Kidney (tissue), 14 donors: ENCODE results near the gene FZD2. TPM values are rescaled to one million over a fixed set of nuclear protein-coding genes. Genes with fewer than 3 reads are reported as not detected.

Experiments used
- DNase-seq, 5 donors: peaks; one replicate each; pipeline ENCODE4 v3.0.0-alpha.2; 2013 to 2020
- FAIRE-seq: peaks from 2 replicates; lab custom pipeline; 2012; peaks lifted over from hg19 to GRCh38; lab: Jason Lieb, UNC
- H3K27ac ChIP-seq, 2 donors: one replicate each; pipeline ENCODE4 v1.7.0; 2013; ENCODE audit warnings: low read depth in 2 of 2, low read length in 2 of 2, inconsistent platforms in 1 of 2
- H3K27me3 ChIP-seq: one replicate; pipeline ENCODE4 v1.7.1; 2013; ENCODE audit warnings: low read length, inconsistent platforms; ENCODE audit not compliant: control insufficient read depth, insufficient read depth
- H3K36me3 ChIP-seq, 3 donors: one replicate each; pipeline versions ENCODE4 v1.7.0 to v1.7.1; 2013; ENCODE audit warnings: low read length in 3 of 3, control low read depth in 1 of 3, inconsistent platforms in 1 of 3; ENCODE audit not compliant: insufficient read depth in 3 of 3, control insufficient read depth in 2 of 3
- H3K4me1 ChIP-seq, 3 donors: one replicate each; pipeline versions ENCODE4 v1.7.0 to v1.7.1; 2013; ENCODE audit warnings: low read length in 3 of 3, inconsistent platforms in 1 of 3, low read depth in 1 of 3; ENCODE audit not compliant: control insufficient read depth in 2 of 3, insufficient read depth in 2 of 3
- H3K4me3 ChIP-seq, 3 donors: one replicate each; pipeline versions ENCODE4 v1.7.0 to v1.8.1; 2013; ENCODE audit warnings: low read length in 3 of 3, control low read depth in 1 of 3, inconsistent platforms in 1 of 3
- H3K9ac ChIP-seq, 3 donors: one replicate each; pipeline versions ENCODE4 v1.7.0 to v1.7.1; 2013; ENCODE audit warnings: low read length in 3 of 3, control low read depth in 1 of 3, inconsistent platforms in 1 of 3
- H3K9me3 ChIP-seq, 3 donors: one replicate each; pipeline versions ENCODE4 v1.7.0 to v1.7.1; 2013; ENCODE audit warnings: low read length in 3 of 3, control low read depth in 1 of 3, inconsistent platforms in 1 of 3; ENCODE audit not compliant: control insufficient read depth in 2 of 3, insufficient read depth in 1 of 3
- intact Hi-C: fragments of 100-400 bp; cut with DNase I; formaldehyde crosslinking; loops from one replicate; pipeline ENCODE4 v1.11.1; 2022
- polyA plus RNA-seq: library from polyadenylated mRNA; stranded (reverse); fragments of 350-450 nt; fragmentation: Illumina TruSeq; extraction: RNeasy Lipid Tissue Mini Kit (QIAGEN cat#74804); gene quantifications from one replicate; pipeline ENCODE4 v1.2.3, GENCODE V29; 2014; ENCODE audit warnings: low read depth, low replicate concordance; ENCODE audit not compliant: insufficient read depth
- total RNA-seq: library from RNA; stranded (reverse); fragmentation: NEBNext Ultra II Directional; extraction: Animal tissue kit (Norgen Biotek cat#: 25700); gene quantifications from one replicate; pipeline ENCODE4 v1.2.1, GENCODE V29; 2021
- TF ChIP-seq, protein P1 (sequence below): IDR thresholded peaks from 3 replicates; pipeline ENCODE4 v1.5.1; 2012; ENCODE audit warnings: mild to moderate bottlenecking, moderate library complexity, borderline replicate concordance; ENCODE audit not compliant: insufficient read depth; ENCODE audit errors: extremely low read depth
- donor health status: control.
- donor health status: control.
- donor health status: control.
- donor health status: control.
- donor health status: control.
- donor health status: DM: yes; HTN: yes; CAD: no.
- donor health status: Normal renal cell carcinoma (clear cell type).

FZD2 gene
- total and polyA plus RNA-seq, 2 donors from 2014 or later, result 4.7 to 5.5 TPM

DNA sequence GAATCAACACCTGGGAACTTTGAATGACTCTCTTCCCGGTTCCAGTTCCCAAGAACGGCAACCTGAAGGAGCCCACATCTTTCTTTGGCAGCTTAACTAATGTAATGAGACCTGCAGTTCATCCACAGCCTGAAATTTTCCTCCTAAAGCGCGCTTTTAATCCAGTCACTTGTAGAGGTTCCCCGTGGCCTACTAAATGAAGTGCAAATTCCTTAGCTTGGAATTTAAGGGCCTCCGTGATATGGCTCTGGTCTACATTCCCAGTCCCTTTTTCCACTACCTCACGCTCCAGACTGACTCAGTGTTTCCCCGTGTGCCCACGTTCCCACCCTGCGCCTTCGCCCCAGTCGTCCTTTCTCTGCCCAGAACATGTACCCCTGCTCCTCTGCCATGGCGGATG is 27.2 kb downstream of the FZD2 start:
- Histone ChIP-seq H3K9ac (no peak overlapping the region), H3K27me3 (no peaks in the 10 kb centered on the region), H3K36me3 (no peaks in the 10 kb centered on the region), H3K9me3 (no peaks in the 10 kb centered on the region), H3K4me1 (no peaks in the 10 kb centered on the region), H3K27ac (no peak overlapping the region), H3K4me3 (no peak overlapping the region)
- TF ChIP-seq, protein P1, sequence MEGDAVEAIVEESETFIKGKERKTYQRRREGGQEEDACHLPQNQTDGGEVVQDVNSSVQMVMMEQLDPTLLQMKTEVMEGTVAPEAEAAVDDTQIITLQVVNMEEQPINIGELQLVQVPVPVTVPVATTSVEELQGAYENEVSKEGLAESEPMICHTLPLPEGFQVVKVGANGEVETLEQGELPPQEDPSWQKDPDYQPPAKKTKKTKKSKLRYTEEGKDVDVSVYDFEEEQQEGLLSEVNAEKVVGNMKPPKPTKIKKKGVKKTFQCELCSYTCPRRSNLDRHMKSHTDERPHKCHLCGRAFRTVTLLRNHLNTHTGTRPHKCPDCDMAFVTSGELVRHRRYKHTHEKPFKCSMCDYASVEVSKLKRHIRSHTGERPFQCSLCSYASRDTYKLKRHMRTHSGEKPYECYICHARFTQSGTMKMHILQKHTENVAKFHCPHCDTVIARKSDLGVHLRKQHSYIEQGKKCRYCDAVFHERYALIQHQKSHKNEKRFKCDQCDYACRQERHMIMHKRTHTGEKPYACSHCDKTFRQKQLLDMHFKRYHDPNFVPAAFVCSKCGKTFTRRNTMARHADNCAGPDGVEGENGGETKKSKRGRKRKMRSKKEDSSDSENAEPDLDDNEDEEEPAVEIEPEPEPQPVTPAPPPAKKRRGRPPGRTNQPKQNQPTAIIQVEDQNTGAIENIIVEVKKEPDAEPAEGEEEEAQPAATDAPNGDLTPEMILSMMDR, result no peak
- peak in 1 of 5 donors; percentile 20 for DNase-seq
- no peak for FAIRE-seq
- intact Hi-C loops, result no loop called here

DNA sequence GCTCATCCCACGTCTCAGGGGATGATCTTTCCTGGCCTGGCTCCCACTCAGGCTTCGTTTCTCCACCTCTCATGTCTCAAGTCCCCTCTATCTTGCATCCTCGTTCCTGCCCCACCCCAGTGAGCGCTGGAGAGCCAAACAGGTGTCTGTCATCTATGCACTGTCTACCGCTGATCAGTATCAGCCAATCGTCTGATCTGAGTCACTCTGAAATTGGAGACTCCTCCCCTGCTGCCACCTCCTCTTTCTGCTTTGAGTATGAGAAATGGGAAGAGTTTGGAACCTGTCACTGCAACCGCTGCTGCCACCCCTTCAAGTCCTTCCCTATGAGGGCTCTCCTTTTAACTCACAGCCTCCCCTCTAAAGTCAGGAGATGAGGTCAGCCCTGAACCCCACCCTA is 28.0 kb downstream of the FZD2 start:
- Histone ChIP-seq H3K36me3 (no peaks in the 10 kb centered on the region), H3K9ac (no peak overlapping the region), H3K9me3 (peaks cover 0 to 4% (median 0%) of the 10 kb centered on the region in 3 donors), H3K4me3 (no peak overlapping the region), H3K4me1 (peaks cover 0 to 2% (median 0%) of the 10 kb centered on the region in 3 donors), H3K27me3 (no peaks in the 10 kb centered on the region), H3K27ac (no peak overlapping the region)
- intact Hi-C loops, result no loop called here
- FAIRE-seq (no peak), DNase-seq (peak in 1 of 5 donors; percentile 49)
- TF ChIP-seq, protein P1, result no peak

DNA sequence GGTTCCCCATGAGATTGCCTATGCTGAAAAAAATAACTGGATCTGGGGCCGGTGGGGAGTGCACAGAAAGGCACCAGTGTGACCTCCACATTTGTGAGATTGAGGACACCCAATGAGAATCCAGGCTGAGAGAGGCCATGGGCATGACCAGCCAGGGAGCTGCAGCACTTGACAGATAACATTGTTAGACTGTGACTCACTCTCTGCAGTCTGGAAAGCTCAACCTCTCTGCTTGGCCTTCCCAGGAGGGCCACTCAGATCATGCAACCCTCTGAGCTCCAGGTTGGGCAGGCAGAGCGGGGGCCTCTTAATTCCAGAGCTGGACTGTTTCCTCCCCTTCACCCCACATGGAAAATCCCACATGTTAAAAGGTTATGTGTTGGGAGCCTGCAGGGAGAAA is 30.1 kb downstream of the FZD2 start:
- TF ChIP-seq, protein P1, result no peak
- FAIRE-seq (no peak), DNase-seq (peak in 3 of 5 donors; percentile 26 to 73 (median 42))
- no peak overlapping the region for H3K4me3 ChIP-seq
- no peak overlapping the region for H3K9ac ChIP-seq
- peaks cover 0 to 2% (median 0%) of the 10 kb centered on the region in 3 donors for H3K4me1 ChIP-seq
- peaks cover 0 to 5% (median 0%) of the 10 kb centered on the region in 3 donors for H3K9me3 ChIP-seq
- no peaks in the 10 kb centered on the region for H3K36me3 ChIP-seq
- H3K27me3 ChIP-seq, result no peaks in the 10 kb centered on the region
- intact Hi-C loops, result no loop called here
- H3K27ac ChIP-seq, result no peak overlapping the region
